WTC11 (cell line): ENCODE measurements around the gene SLC12A2. TPM values are rescaled to one million over a fixed set of nuclear protein-coding genes. Genes with fewer than 3 reads are reported as not detected.

Source experiments
- ATAC-seq: fragments of 200-7000 bp; cut with Tn5 transposase; 2 replicates; pipeline ENCODE4 v1.10.0; 2021; ENCODE audit warnings: mild to moderate bottlenecking, moderate library complexity
- CTCF ChIA-PET: fragments of 300-600 bp; sonication (Branson Sonifier 250); formaldehyde crosslinking; loops from one replicate; lab custom pipeline; 2021; ENCODE audit warnings: antibody characterized with exemption; lab: Charles Lee
- POLR2A ChIA-PET: fragments of 350-600 bp; sonication (Branson Sonifier 250); formaldehyde crosslinking; loops from one replicate; lab custom pipeline; 2021; ENCODE audit warnings: antibody characterized with exemption; lab: Charles Lee
- DNase-seq: peaks from one replicate; pipeline ENCODE4 v3.0.0; 2021; ENCODE audit warnings: low spot score
- H3K27ac Mint-ChIP-seq: 2 replicates; pipeline ENCODE4 v1.8.0; 2021; ENCODE audit warnings: mixed read lengths
- H3K27me3 Mint-ChIP-seq: 2 replicates; pipeline ENCODE4 v1.8.0; 2021; ENCODE audit warnings: low read depth, mild to moderate bottlenecking, moderate library complexity, mixed read lengths
- H3K36me3 Mint-ChIP-seq: 2 replicates; pipeline ENCODE4 v1.8.0; 2021; ENCODE audit warnings: mixed read lengths
- H3K4me1 Mint-ChIP-seq: 2 replicates; pipeline ENCODE4 v1.8.0; 2022; ENCODE audit warnings: mixed read lengths
- H3K4me3 Mint-ChIP-seq: 2 replicates; pipeline ENCODE4 v1.8.0; 2021; ENCODE audit warnings: mild to moderate bottlenecking, moderate library complexity, mixed read lengths
- H3K9me3 Mint-ChIP-seq: 2 replicates; pipeline ENCODE4 v1.8.0; 2021; ENCODE audit warnings: mixed read lengths
- E2F1 ChIP-seq: sonication (generic); formaldehyde crosslinking; IDR thresholded peaks from 2 replicates; pipeline ENCODE4 v1.8.0; 2022; ENCODE audit warnings: mild to moderate bottlenecking, missing genetic modification reagents
- E2F4 ChIP-seq: sonication (generic); formaldehyde crosslinking; IDR thresholded peaks from 2 replicates; pipeline ENCODE4 v1.8.1; 2022; ENCODE audit warnings: low read depth, mild to moderate bottlenecking, moderate library complexity, missing genetic modification reagents, borderline replicate concordance
- ERG ChIP-seq: fragments of 250-450 bp; sonication (Bioruptor Pico); IDR thresholded peaks from 2 replicates; pipeline ENCODE4 v1.8.0; 2021; ENCODE audit warnings: mild to moderate bottlenecking
- ETV6 ChIP-seq: sonication (generic); formaldehyde crosslinking; IDR thresholded peaks from 2 replicates; pipeline ENCODE4 v1.8.1; 2022; ENCODE audit warnings: mild to moderate bottlenecking, missing genetic modification reagents
- GRHL2 ChIP-seq: fragments of 250-450 bp; sonication (Bioruptor Pico); IDR thresholded peaks from 2 replicates; pipeline ENCODE4 v1.8.0; 2022; ENCODE audit warnings: mild to moderate bottlenecking, moderate library complexity; ENCODE audit not compliant: insufficient replicate concordance, severe bottlenecking
- MLX ChIP-seq: sonication (generic); formaldehyde crosslinking; IDR thresholded peaks from 2 replicates; pipeline ENCODE4 v1.8.1; 2023; ENCODE audit warnings: mild to moderate bottlenecking, missing genetic modification reagents, moderate library complexity
- MYBL2 ChIP-seq: sonication (generic); formaldehyde crosslinking; IDR thresholded peaks from 2 replicates; pipeline ENCODE4 v1.8.1; 2023; ENCODE audit warnings: mild to moderate bottlenecking, moderate library complexity, missing genetic modification reagents
- PRDM15 ChIP-seq: sonication (generic); formaldehyde crosslinking; IDR thresholded peaks from 2 replicates; pipeline ENCODE4 v1.8.0; 2022; ENCODE audit warnings: missing genetic modification reagents
- STAT6 ChIP-seq: sonication (generic); formaldehyde crosslinking; conservative IDR thresholded peaks from 2 replicates; pipeline ENCODE4 v1.8.1; 2023; ENCODE audit warnings: mild to moderate bottlenecking, low read depth, missing genetic modification reagents, moderate library complexity
- TEAD4 ChIP-seq: sonication (generic); formaldehyde crosslinking; IDR thresholded peaks from 2 replicates; pipeline ENCODE4 v1.8.0; 2022; ENCODE audit warnings: mild to moderate bottlenecking, missing genetic modification reagents
- USF1 ChIP-seq: sonication (generic); formaldehyde crosslinking; IDR thresholded peaks from 2 replicates; pipeline ENCODE4 v1.8.0; 2022; ENCODE audit warnings: mild to moderate bottlenecking, missing genetic modification reagents
- USF2 ChIP-seq: sonication (generic); formaldehyde crosslinking; IDR thresholded peaks from 2 replicates; pipeline ENCODE4 v1.8.1; 2023; ENCODE audit warnings: mild to moderate bottlenecking, missing genetic modification reagents, moderate library complexity
- ZBTB21 ChIP-seq: sonication (generic); formaldehyde crosslinking; IDR thresholded peaks from 2 replicates; pipeline ENCODE4 v1.8.1; 2023; ENCODE audit warnings: mild to moderate bottlenecking, missing genetic modification reagents, borderline replicate concordance
- ZNF396 ChIP-seq: fragments of 250-450 bp; sonication (Bioruptor Pico); IDR thresholded peaks from 2 replicates; pipeline ENCODE4 v1.8.0; 2021; ENCODE audit warnings: mild to moderate bottlenecking, moderate library complexity, borderline replicate concordance
- total RNA-seq: library from RNA; stranded (reverse); gene quantifications from 3 replicates; pipeline ENCODE4 v1.2.3, GENCODE V29; 2021

The SLC12A2 gene
- total RNA-seq, 1 experiment from 2014 or later: 8.4 TPM

- Mint-ChIP-seq H3K4me1 (no peaks in the 10 kb centered on the region), H3K36me3 (peaks cover 20% of the 10 kb centered on the region), H3K9me3 (peaks cover 21% of the 10 kb centered on the region), H3K4me3 (no peak overlapping the region), H3K27ac (no peak overlapping the region), H3K27me3 (no peaks in the 10 kb centered on the region)
- no peak for ATAC-seq
- ChIA-PET POLR2A (no interaction called here), CTCF (no interaction called here)
- DNase-seq: no peak
- no peak for TF ChIP-seq USF2 (CRISPR knock-in tag)
Observed at GRCh38 chr5:128121651-128122050, 38.1 kb downstream of the SLC12A2 start.

GRCh38 chr5:128123936-128124335 lies 40.4 kb downstream of the SLC12A2 start:
- Mint-ChIP-seq H3K4me3 (no peak overlapping the region), H3K9me3 (peaks cover 5% of the 10 kb centered on the region), H3K36me3 (peaks cover 5% of the 10 kb centered on the region), H3K27ac (no peak overlapping the region)
- POLR2A ChIA-PET: no interaction called here
- ATAC-seq: no peak
- TF ChIP-seq E2F4 (CRISPR knock-in tag): no peak
- no peak for TF ChIP-seq USF2 (CRISPR knock-in tag)
- TF ChIP-seq MLX (CRISPR knock-in tag): no peak
- no peak for TF ChIP-seq STAT6 (CRISPR knock-in tag)
- TF ChIP-seq ETV6 (CRISPR knock-in tag): no peak
- TF ChIP-seq, all 79 proteins: peak for 0
- Mint-ChIP-seq H3K27me3 (no peaks in the 10 kb centered on the region), H3K4me1 (no peaks in the 10 kb centered on the region)
- CTCF ChIA-PET: interaction anchor here (1.2 to 1.5 kb wide), 2 partner anchors 39 to 216 kb away, joined by 3 read pairs; no protein-coding TSS in a partner anchor
- no peak for DNase-seq

- DNase-seq (no peak), ATAC-seq (no peak)
- H3K27me3 Mint-ChIP-seq: no peaks in the 10 kb centered on the region
- H3K4me3 Mint-ChIP-seq: no peak overlapping the region
- H3K4me1 Mint-ChIP-seq: no peaks in the 10 kb centered on the region
- ChIA-PET CTCF (no interaction called here), POLR2A (no interaction called here)
- H3K36me3 Mint-ChIP-seq: no peaks in the 10 kb centered on the region
- no peaks in the 10 kb centered on the region for H3K9me3 Mint-ChIP-seq
- TF ChIP-seq TEAD4 (CRISPR knock-in tag) (no peak), GRHL2 (CRISPR knock-in tag) (no peak), ETV6 (CRISPR knock-in tag) (no peak), PRDM15 (CRISPR knock-in tag) (no peak), USF2 (CRISPR knock-in tag) (no peak), USF1 (CRISPR knock-in tag) (no peak), ZBTB21 (CRISPR knock-in tag) (no peak), MYBL2 (CRISPR knock-in tag) (no peak), ERG (no peak), E2F1 (CRISPR knock-in tag) (no peak), ZNF396 (no peak)
- H3K27ac Mint-ChIP-seq: no peak overlapping the region
Observed at GRCh38 chr5:128126241-128126640, 42.7 kb downstream of the SLC12A2 start.
